Stomach (tissue), 4 donors: ENCODE measurements around the gene HHIP.

ENCODE experiments used
- EP300 ChIP-seq: sonication (generic); formaldehyde crosslinking; IDR thresholded peaks from one replicate; pipeline ENCODE4 v1.6.1; 2017; ENCODE audit warnings: antibody characterized with exemption
- POLR2A ChIP-seq, 4 donors: fragments of 450-650 bp; IDR thresholded peaks; one replicate each; pipeline ENCODE4 v1.6.1; 2016; ENCODE audit warnings: antibody characterized with exemption in 4 of 4, control low read depth in 2 of 4, mild to moderate bottlenecking in 1 of 4, moderate library complexity in 1 of 4
- TF ChIP-seq, protein P1 (sequence below), 7 experiments: fragments of 450-650 bp in 4 of 7; fragments of 200-600 bp in 3 of 7; sonication (generic) in 3 of 7; IDR thresholded peaks; one replicate each; pipeline ENCODE4 v1.5.1; 2016 to 2019; ENCODE audit warnings: antibody characterized with exemption in 7 of 7, control low read depth in 2 of 7, mild to moderate bottlenecking in 1 of 7

GRCh38 chr4:144611850-144612249, 34.1 kb upstream of the HHIP start:
- TF ChIP-seq, protein P1, sequence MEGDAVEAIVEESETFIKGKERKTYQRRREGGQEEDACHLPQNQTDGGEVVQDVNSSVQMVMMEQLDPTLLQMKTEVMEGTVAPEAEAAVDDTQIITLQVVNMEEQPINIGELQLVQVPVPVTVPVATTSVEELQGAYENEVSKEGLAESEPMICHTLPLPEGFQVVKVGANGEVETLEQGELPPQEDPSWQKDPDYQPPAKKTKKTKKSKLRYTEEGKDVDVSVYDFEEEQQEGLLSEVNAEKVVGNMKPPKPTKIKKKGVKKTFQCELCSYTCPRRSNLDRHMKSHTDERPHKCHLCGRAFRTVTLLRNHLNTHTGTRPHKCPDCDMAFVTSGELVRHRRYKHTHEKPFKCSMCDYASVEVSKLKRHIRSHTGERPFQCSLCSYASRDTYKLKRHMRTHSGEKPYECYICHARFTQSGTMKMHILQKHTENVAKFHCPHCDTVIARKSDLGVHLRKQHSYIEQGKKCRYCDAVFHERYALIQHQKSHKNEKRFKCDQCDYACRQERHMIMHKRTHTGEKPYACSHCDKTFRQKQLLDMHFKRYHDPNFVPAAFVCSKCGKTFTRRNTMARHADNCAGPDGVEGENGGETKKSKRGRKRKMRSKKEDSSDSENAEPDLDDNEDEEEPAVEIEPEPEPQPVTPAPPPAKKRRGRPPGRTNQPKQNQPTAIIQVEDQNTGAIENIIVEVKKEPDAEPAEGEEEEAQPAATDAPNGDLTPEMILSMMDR (IDR thresholded peaks at IDR 0.05), result no peak
- TF ChIP-seq EP300 (no peak), POLR2A (IDR thresholded peaks at IDR 0.05) (no peak)
